ENCODE results near the gene ST8SIA3.

Gene ST8SIA3, protein sequence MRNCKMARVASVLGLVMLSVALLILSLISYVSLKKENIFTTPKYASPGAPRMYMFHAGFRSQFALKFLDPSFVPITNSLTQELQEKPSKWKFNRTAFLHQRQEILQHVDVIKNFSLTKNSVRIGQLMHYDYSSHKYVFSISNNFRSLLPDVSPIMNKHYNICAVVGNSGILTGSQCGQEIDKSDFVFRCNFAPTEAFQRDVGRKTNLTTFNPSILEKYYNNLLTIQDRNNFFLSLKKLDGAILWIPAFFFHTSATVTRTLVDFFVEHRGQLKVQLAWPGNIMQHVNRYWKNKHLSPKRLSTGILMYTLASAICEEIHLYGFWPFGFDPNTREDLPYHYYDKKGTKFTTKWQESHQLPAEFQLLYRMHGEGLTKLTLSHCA

GRCh38 chr18:57352271-57352701 is at the start of gene ST8SIA3:
Gene ST8SIA3 (plus strand): TSS chr18:57352557. CDS start chr18:57352847, 290 bp downstream.
- TF ChIP-seq EZH2phosphoT487 (IDR thresholded peaks at IDR 0.05; ENCODE audit: borderline replicate concordance, low read length) = no peak
- Histone ChIP-seq H4K20me1 (ENCODE audit: control insufficient read depth, insufficient read depth, low read depth, low read length) (no peaks in the 10 kb centered on the region), H3K9me3 (ENCODE audit: control insufficient read depth, insufficient read depth, low read length) (no peaks in the 10 kb centered on the region), H3K27me3 (ENCODE audit: control insufficient read depth, low read length) (no peaks in the 10 kb centered on the region), H3K36me3 (ENCODE audit: control insufficient read depth, low read length) (no peaks in the 10 kb centered on the region), H3K4me2 (ENCODE audit: low read length) (no peak within 1 kb of the TSS), H3K4me3 (ENCODE audit: low read length) (no peak within 1 kb of the TSS), H3K79me2 (ENCODE audit: control insufficient read depth, low read length) (no peaks in the 10 kb centered on the region), H3K4me1 (ENCODE audit: control insufficient read depth, low read length) (no peaks in the 10 kb centered on the region), H3K9me2 (replicated peaks; ENCODE audit: control insufficient read depth, low read length) (no peaks in the 10 kb centered on the region), H3K27ac (ENCODE audit: low read depth, low read length) (no peak within 1 kb of the TSS), H3F3A (ENCODE audit: control insufficient read depth, insufficient read depth) (no peaks in the 10 kb centered on the region)

- Histone ChIP-seq H3K27ac (ENCODE audit: low read depth, low read length) (no peak overlapping the region), H3K9me2 (replicated peaks; ENCODE audit: control insufficient read depth, low read length) (no peaks in the 10 kb centered on the region), H4K20me1 (ENCODE audit: control insufficient read depth, insufficient read depth, low read depth, low read length) (no peaks in the 10 kb centered on the region), H3K79me2 (ENCODE audit: control insufficient read depth, low read length) (no peaks in the 10 kb centered on the region), H3K36me3 (ENCODE audit: control insufficient read depth, low read length) (no peaks in the 10 kb centered on the region), H3K4me1 (ENCODE audit: control insufficient read depth, low read length) (no peaks in the 10 kb centered on the region), H3K4me2 (ENCODE audit: low read length) (no peak overlapping the region), H3F3A (ENCODE audit: control insufficient read depth, insufficient read depth) (no peaks in the 10 kb centered on the region), H3K27me3 (ENCODE audit: control insufficient read depth, low read length) (0 out of 2 replicates have a peak, but pooled peaks cover 1% of the 10 kb centered on the region), H3K9me3 (ENCODE audit: control insufficient read depth, insufficient read depth, low read length) (no peaks in the 10 kb centered on the region), H3K4me3 (ENCODE audit: low read length) (no peak overlapping the region)
- TF ChIP-seq, protein P1, sequence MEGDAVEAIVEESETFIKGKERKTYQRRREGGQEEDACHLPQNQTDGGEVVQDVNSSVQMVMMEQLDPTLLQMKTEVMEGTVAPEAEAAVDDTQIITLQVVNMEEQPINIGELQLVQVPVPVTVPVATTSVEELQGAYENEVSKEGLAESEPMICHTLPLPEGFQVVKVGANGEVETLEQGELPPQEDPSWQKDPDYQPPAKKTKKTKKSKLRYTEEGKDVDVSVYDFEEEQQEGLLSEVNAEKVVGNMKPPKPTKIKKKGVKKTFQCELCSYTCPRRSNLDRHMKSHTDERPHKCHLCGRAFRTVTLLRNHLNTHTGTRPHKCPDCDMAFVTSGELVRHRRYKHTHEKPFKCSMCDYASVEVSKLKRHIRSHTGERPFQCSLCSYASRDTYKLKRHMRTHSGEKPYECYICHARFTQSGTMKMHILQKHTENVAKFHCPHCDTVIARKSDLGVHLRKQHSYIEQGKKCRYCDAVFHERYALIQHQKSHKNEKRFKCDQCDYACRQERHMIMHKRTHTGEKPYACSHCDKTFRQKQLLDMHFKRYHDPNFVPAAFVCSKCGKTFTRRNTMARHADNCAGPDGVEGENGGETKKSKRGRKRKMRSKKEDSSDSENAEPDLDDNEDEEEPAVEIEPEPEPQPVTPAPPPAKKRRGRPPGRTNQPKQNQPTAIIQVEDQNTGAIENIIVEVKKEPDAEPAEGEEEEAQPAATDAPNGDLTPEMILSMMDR (IDR thresholded peaks at IDR 0.05; ENCODE audit: low read depth, low read length, poor library complexity, severe bottlenecking) = no peak
- TF ChIP-seq EZH2phosphoT487 (IDR thresholded peaks at IDR 0.05; ENCODE audit: borderline replicate concordance, low read length) = no peak
Observed at GRCh38 chr18:57311472-57311871, 40.9 kb upstream of the ST8SIA3 start.

DNA sequence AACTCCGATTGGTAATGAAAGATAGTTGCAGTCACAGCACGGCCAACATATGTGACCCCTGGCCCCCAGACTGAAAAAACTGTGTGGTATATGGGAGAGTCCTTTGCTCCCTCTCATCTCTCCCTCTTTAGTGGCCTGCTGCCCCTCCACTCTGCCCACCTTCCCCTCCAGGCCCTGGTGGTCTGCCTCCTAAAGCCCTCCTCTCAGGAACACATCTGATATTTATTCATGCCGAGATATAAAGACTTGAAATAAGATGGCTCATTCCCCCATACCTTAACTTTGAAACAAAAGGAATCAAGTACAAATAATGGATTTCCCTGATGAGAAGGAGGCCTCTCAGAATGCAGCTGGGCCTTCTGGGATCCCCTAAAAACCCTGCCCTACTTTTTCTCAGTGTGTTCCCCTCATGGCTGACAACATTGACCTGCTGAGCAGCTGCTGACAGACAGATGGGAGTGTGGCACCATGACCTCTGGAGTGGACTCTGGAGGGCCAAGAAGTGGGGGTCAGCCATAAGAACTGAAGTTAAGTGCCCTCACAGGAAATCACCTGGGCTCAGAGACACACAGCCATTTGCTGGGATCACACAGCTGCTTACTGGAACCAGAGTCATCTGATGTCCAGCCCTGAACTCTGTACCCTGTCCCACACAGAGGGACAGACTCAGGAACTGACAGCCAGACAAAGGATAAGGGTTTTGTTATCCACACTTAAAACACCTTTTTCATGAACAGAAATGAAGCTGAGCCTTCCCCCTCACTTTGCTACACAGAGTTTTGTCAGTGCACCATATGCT is 39.8 kb upstream of the ST8SIA3 start:
- Histone ChIP-seq H3K4me2 (ENCODE audit: low read length) (no peak overlapping the region), H3K27me3 (ENCODE audit: control insufficient read depth, low read length) (peaks cover 5% of the 10 kb centered on the region; the same call in 1 of the 2 replicates), H3K9me3 (ENCODE audit: control insufficient read depth, insufficient read depth, low read length) (no peaks in the 10 kb centered on the region), H3K36me3 (ENCODE audit: control insufficient read depth, low read length) (no peaks in the 10 kb centered on the region), H3K27ac (ENCODE audit: low read depth, low read length) (no peak overlapping the region), H3K79me2 (ENCODE audit: control insufficient read depth, low read length) (no peaks in the 10 kb centered on the region), H4K20me1 (ENCODE audit: control insufficient read depth, insufficient read depth, low read depth, low read length) (no peaks in the 10 kb centered on the region), H3K9me2 (replicated peaks; ENCODE audit: control insufficient read depth, low read length) (no peaks in the 10 kb centered on the region), H3F3A (ENCODE audit: control insufficient read depth, insufficient read depth) (no peaks in the 10 kb centered on the region), H3K4me1 (ENCODE audit: control insufficient read depth, low read length) (no peaks in the 10 kb centered on the region), H3K4me3 (ENCODE audit: low read length) (no peak overlapping the region)
- no peak for TF ChIP-seq EZH2phosphoT487 (IDR thresholded peaks at IDR 0.05; ENCODE audit: borderline replicate concordance, low read length)
- TF ChIP-seq, protein P1 (IDR thresholded peaks at IDR 0.05; ENCODE audit: low read depth, low read length, poor library complexity, severe bottlenecking) = no peak

Data from DOHH2 (cell line).